Lower leg skin (tissue), 4 donors: ENCODE measurements around the gene LRP1. TPM values are rescaled to one million over a fixed set of nuclear protein-coding genes. Genes with fewer than 3 reads are reported as not detected.

Experiments
- DNase-seq, 2 donors: peaks; one replicate each; pipeline ENCODE4 v3.0.0-alpha.2; 2019; ENCODE audit warnings: low spot score in 2 of 2
- H3K4me3 ChIP-seq: fragments of 200-600 bp; sonication (generic); 2 replicates; pipeline ENCODE4 v1.5.1; 2017; ENCODE audit warnings: mild to moderate bottlenecking, low read depth; ENCODE audit not compliant: poor library complexity, severe bottlenecking
- CTCF ChIP-seq, 3 donors: fragments of 450-650 bp; IDR thresholded peaks; one replicate each; pipeline ENCODE4 v1.5.1; 2016; ENCODE audit warnings: antibody characterized with exemption in 3 of 3, mild to moderate bottlenecking in 3 of 3, moderate library complexity in 2 of 3
- POLR2A ChIP-seq, 2 donors: fragments of 450-650 bp; IDR thresholded peaks; one replicate each; pipeline ENCODE4 v1.6.1; 2016 to 2017; ENCODE audit warnings: antibody characterized with exemption in 2 of 2, mild to moderate bottlenecking in 1 of 2, moderate library complexity in 1 of 2
- WGBS, 2 donors: methylation state at CpG; one replicate each; pipeline ENCODE4 v1.1.5; 2018; 5-methylcytosine and 5-hydroxymethylcytosine counted together
- intact Hi-C: fragments of 100-400 bp; cut with DNase I; formaldehyde crosslinking; loops from one replicate; pipeline ENCODE4 v1.15.0; 2023; ENCODE audit warnings: low total_unique reads
- total RNA-seq, 4 donors: library from RNA; depleted of rRNA; stranded (reverse); fragments of >200 nt; gene quantifications; one replicate each; pipeline ENCODE4 v1.1.0, GENCODE V29; 2016

LRP1 gene
- total RNA-seq, 4 donors from 2014 or later: 93.4 to 156 (median 101) TPM

- H3K4me3 ChIP-seq: no peak overlapping the region
- WGBS, 2 donors: 76 to 85% methylated on average over 9 of the region's 9 CpGs
- no peak for TF ChIP-seq CTCF (IDR thresholded peaks at IDR 0.05)
- TF ChIP-seq POLR2A (IDR thresholded peaks at IDR 0.05): no peak
Measured at GRCh38 chr12:57142121-57142520, 13.8 kb downstream of the LRP1 start.

GRCh38 chr12:57142727-57143126 is 14.4 kb downstream of the LRP1 start:
- intact Hi-C loops: no loop called here
- no peak overlapping the region for H3K4me3 ChIP-seq

More at GRCh38 chr12:57142121-57142520, 13.8 kb downstream of the LRP1 start:
- DNase-seq: no peak
- intact Hi-C loops: no loop called here

GRCh38 chr12:57143454-57143853 is 15.2 kb downstream of the LRP1 start:
- intact Hi-C loops: no loop called here
- WGBS, 2 donors: 87 to 92% methylated on average over 4 of the region's 4 CpGs
- TF ChIP-seq POLR2A (IDR thresholded peaks at IDR 0.05) (no peak), CTCF (IDR thresholded peaks at IDR 0.05) (no peak)
- no peak overlapping the region for H3K4me3 ChIP-seq
- DNase-seq: no peak

More at GRCh38 chr12:57142727-57143126, 14.4 kb downstream of the LRP1 start:
- 65 to 75% methylated on average over 7 of the region's 7 CpGs for WGBS, 2 donors
- no peak for DNase-seq
- no peak for TF ChIP-seq CTCF (IDR thresholded peaks at IDR 0.05)
- no peak for TF ChIP-seq POLR2A (IDR thresholded peaks at IDR 0.05)

- no peak overlapping the region for H3K4me3 ChIP-seq
- DNase-seq: no peak
- 59 to 60% methylated on average over 10 of the region's 10 CpGs for WGBS, 2 donors
- intact Hi-C loops: no loop called here
- TF ChIP-seq CTCF (IDR thresholded peaks at IDR 0.05) (no peak), POLR2A (IDR thresholded peaks at IDR 0.05) (no peak)
Measured at GRCh38 chr12:57145460-57146059, 17.3 kb downstream of the LRP1 start.

GRCh38 chr12:57146092-57146491 is 17.8 kb downstream of the LRP1 start:
- H3K4me3 ChIP-seq: no peak overlapping the region
- DNase-seq: no peak
- WGBS, 2 donors: 45 to 68% methylated on average over 2 of the region's 2 CpGs
- TF ChIP-seq POLR2A (IDR thresholded peaks at IDR 0.05): no peak
- no peak for TF ChIP-seq CTCF (IDR thresholded peaks at IDR 0.05)
- intact Hi-C loops: no loop called here
